Heart right ventricle (tissue), 16 donors: ENCODE results near the gene MYO5C. TPM values are rescaled to one million over a fixed set of nuclear protein-coding genes. Genes with fewer than 3 reads are reported as not detected.
A peak's percentile ranks its signal among the peaks of the same experiment; 100 is the strongest.
"Not testable (repeated sequence)": the region's sequence is repeated elsewhere in the genome, so short reads cannot be mapped to it uniquely, and the experiment has no call there.

ENCODE experiments used
- ATAC-seq, 8 donors: fragments of 200-7000 bp; cut with Tn5 transposase; one replicate each; pipeline ENCODE4 v1.9.1; 2020; ENCODE audit warnings: mild to moderate bottlenecking in 8 of 8, moderate library complexity in 8 of 8, moderate number of reproducible peaks in 1 of 8
- DNase-seq, 2 donors: peaks; one replicate each; pipeline ENCODE4 v3.0.0-alpha.2; 2020
- H3K27ac ChIP-seq, 10 donors: fragments of 200-600 bp; sonication (generic) in 2 of 10; one replicate each; pipeline versions ENCODE4 v1.5.0 to v1.8.0; 2020 to 2022; ENCODE audit warnings: mild to moderate bottlenecking in 3 of 10
- H3K27me3 ChIP-seq, 7 donors: fragments of 200-600 bp; one replicate each; pipeline ENCODE4 v1.8.0; 2021 to 2022; ENCODE audit warnings: mild to moderate bottlenecking in 2 of 7
- H3K36me3 ChIP-seq, 9 donors: fragments of 200-600 bp; sonication (generic) in 1 of 9; one replicate each; pipeline versions ENCODE4 v1.5.0 to v1.8.0; 2020 to 2022; ENCODE audit warnings: mild to moderate bottlenecking in 2 of 9
- H3K4me1 ChIP-seq, 9 donors: fragments of 200-600 bp; sonication (generic) in 1 of 9; one replicate each; pipeline versions ENCODE4 v1.5.0 to v1.8.0; 2020 to 2022; ENCODE audit warnings: mild to moderate bottlenecking in 4 of 9
- H3K4me3 ChIP-seq, 10 donors: fragments of 200-600 bp; sonication (generic) in 2 of 10; one replicate each; pipeline versions ENCODE4 v1.5.0 to v1.8.0; 2020 to 2022; ENCODE audit warnings: mild to moderate bottlenecking in 7 of 10, moderate library complexity in 2 of 10
- H3K9me3 ChIP-seq, 11 donors: fragments of 200-600 bp in 10 of 11; sonication (generic) in 2 of 11; one replicate each; pipeline versions ENCODE4 v1.5.0 to v1.8.0; 2013 to 2022; ENCODE audit warnings: mild to moderate bottlenecking in 2 of 11, control low read depth in 1 of 11, moderate library complexity in 1 of 11
- CTCF ChIP-seq, 9 donors: fragments of 200-600 bp; sonication (generic) in 2 of 9; IDR thresholded peaks; one replicate each; pipeline versions ENCODE4 v1.5.0 to v1.8.0; 2021 to 2022; ENCODE audit warnings: antibody characterized with exemption in 9 of 9, mild to moderate bottlenecking in 5 of 9, moderate library complexity in 1 of 9
- WGBS, 2 donors: extraction: QIAGEN DNeasy Blood & Tissue Kit; methylation state at CpG; one replicate each; pipeline ENCODE4 v1.1.7; 2013; ENCODE audit warnings: inconsistent platforms in 1 of 2; 5-methylcytosine and 5-hydroxymethylcytosine counted together
- intact Hi-C, 10 donors: fragments of 100-400 bp; cut with DNase I; formaldehyde crosslinking; loops; one replicate each; pipeline versions ENCODE4 v1.11.1 to v1.14.2; 2022
- polyA plus RNA-seq, 2 donors: library from polyadenylated mRNA; stranded (reverse); fragments of 200-250 nt; gene quantifications; one replicate each; pipeline ENCODE4 v1.2.3, GENCODE V29; 2013
- total RNA-seq, 10 donors: library from RNA; stranded (reverse); fragmentation: NEBNext Ultra II Directional in 3 of 10; extraction: Animal tissue kit (Norgen Biotek cat#: 25700) in 3 of 10; gene quantifications; one replicate each; pipeline versions ENCODE4 v1.2.1 to v1.2.4, GENCODE V29; 2021 to 2023
- donor health status: Arrhythmogenic right ventricular cardiomyopathy.
- donor health status: ischemic (EF 13 %, LVEDD 7.1; RV severe dilation, severe dysfunction).
- donor health status: healthy with polysubstance abuse.
- donor health status: DM: no; HTN: yes; CAD: no.
- donor health status: DM: no; HTN: no; CAD: no.
- donor health status: ischemic (EF 25% LVEDD 6.9; RV normal size, moderate dysfunction).
- donor health status: ischemic (EF 25% LVEDD 5.7; RV mildly dilated, moderate dysfunction).
- donor health status: healthy.
- donor health status: DM: yes; HTN: yes; CAD: no.
- donor health status: Ischemic cardiomyopathy.
- donor health status: ischemic (EF 35%, LVEDD 5.7; RV mildly dilated, moderate dysfunction).
- donor health status: nonischemic (EF 11% LVEDD 7.7; RV severe dilation, severe dysfunction).
- donor health status: DM: yes; HTN: yes; CAD: no.
- donor health status: PGD.
- donor health status: ischemic (EF 29% LVEDD 5.4; RV normal size, mild dysfunction).
- donor health status: nonischemic (EF 23%, LVEDD 6.1; RV moderate dilation, normal function).

MYO5C gene
- total and polyA plus RNA-seq, 12 donors: 0.75 to 3.5 (median 2.1) TPM

GRCh38 chr15:52288986-52289385 is 6.6 kb downstream of the MYO5C start:
- H3K27me3 ChIP-seq: peaks cover 0 to 6% (median 0%) of the 10 kb centered on the region in 7 donors
- TF ChIP-seq CTCF (IDR thresholded peaks at IDR 0.05): no peak
- H3K27ac ChIP-seq: no peak overlapping the region
- no peak overlapping the region for H3K4me3 ChIP-seq
- ATAC-seq: no peak
- no peaks in the 10 kb centered on the region for H3K9me3 ChIP-seq
- 91 to 95% methylated on average over 5 of the region's 5 CpGs for WGBS, 2 donors
- H3K4me1 ChIP-seq: no peaks in the 10 kb centered on the region
- DNase-seq: no peak
- intact Hi-C loops: no loop called here
- H3K36me3 ChIP-seq: no peaks in the 10 kb centered on the region

- Histone ChIP-seq H3K27ac (no peak overlapping the region), H3K4me1 (no peaks in the 10 kb centered on the region), H3K36me3 (no peaks in the 10 kb centered on the region), H3K9me3 (no peaks in the 10 kb centered on the region), H3K27me3 (peaks cover 0 to 2% (median 0%) of the 10 kb centered on the region in 7 donors), H3K4me3 (no peak overlapping the region)
- DNase-seq (no peak), ATAC-seq (peak in 1 of 8 donors; percentile 18)
- WGBS, 2 donors: 83 to 85% methylated on average over 13 of the region's 13 CpGs
- TF ChIP-seq CTCF (IDR thresholded peaks at IDR 0.05): no peak
- intact Hi-C loops: no loop called here
Observed at GRCh38 chr15:52288051-52288942, 7.3 kb downstream of the MYO5C start.

GRCh38 chr15:52287114-52287513 is 8.5 kb downstream of the MYO5C start:
- Histone ChIP-seq H3K4me3 (no peak overlapping the region), H3K27ac (no peak overlapping the region), H3K4me1 (no peaks in the 10 kb centered on the region), H3K27me3 (no peaks in the 10 kb centered on the region), H3K36me3 (no peaks in the 10 kb centered on the region), H3K9me3 (no peaks in the 10 kb centered on the region)
- no peak for DNase-seq
- no peak for TF ChIP-seq CTCF (IDR thresholded peaks at IDR 0.05)
- 92 to 93% methylated on average over 7 of the region's 7 CpGs for WGBS, 2 donors
- ATAC-seq: no peak
- intact Hi-C loops: no loop called here

GRCh38 chr15:52285941-52286340 is 9.7 kb downstream of the MYO5C start:
- ATAC-seq, H3K36me3 ChIP-seq, H3K27ac ChIP-seq, H3K9me3 ChIP-seq, intact Hi-C loops, H3K27me3 ChIP-seq, H3K4me3 ChIP-seq, H3K4me1 ChIP-seq, DNase-seq: not testable (repeated sequence)
- WGBS, 2 donors: 98% methylated on average over 24 to 32 of the region's 34 CpGs

- Histone ChIP-seq H3K4me1 (peaks cover 0 to 8% (median 0%) of the 10 kb centered on the region in 9 donors), H3K36me3 (peaks cover 0 to 2% (median 0%) of the 10 kb centered on the region in 9 donors), H3K27me3 (no peaks in the 10 kb centered on the region), H3K9me3 (no peaks in the 10 kb centered on the region), H3K27ac (no peak overlapping the region), H3K4me3 (no peak overlapping the region)
- whole genome bisulfite sequencing, 2 donors: 84 to 89% methylated on average over 3 of the region's 3 CpGs
- ATAC-seq: no peak
- TF ChIP-seq CTCF (IDR thresholded peaks at IDR 0.05): no peak
- DNase-seq: no peak
- intact Hi-C loops: no loop called here
Observed at GRCh38 chr15:52284164-52284563, 11.4 kb downstream of the MYO5C start.
